GM10266 (cell line): ENCODE measurements around the gene YOD1.

ENCODE experiments used
- DNase-seq: peaks from one replicate; pipeline ENCODE4 v3.0.0; 2012; ENCODE audit errors: extremely low spot score
- TF ChIP-seq, protein P1 (sequence below): IDR thresholded peaks from 2 replicates; pipeline ENCODE4 v1.5.1; 2012; ENCODE audit warnings: mild to moderate bottlenecking, low read depth; ENCODE audit not compliant: control insufficient read depth, insufficient read depth; ENCODE audit errors: missing control alignments

The YOD1 gene

GRCh38 chr1:207030522-207031009, 20.4 kb downstream of the YOD1 start:
- TF ChIP-seq, protein P1, sequence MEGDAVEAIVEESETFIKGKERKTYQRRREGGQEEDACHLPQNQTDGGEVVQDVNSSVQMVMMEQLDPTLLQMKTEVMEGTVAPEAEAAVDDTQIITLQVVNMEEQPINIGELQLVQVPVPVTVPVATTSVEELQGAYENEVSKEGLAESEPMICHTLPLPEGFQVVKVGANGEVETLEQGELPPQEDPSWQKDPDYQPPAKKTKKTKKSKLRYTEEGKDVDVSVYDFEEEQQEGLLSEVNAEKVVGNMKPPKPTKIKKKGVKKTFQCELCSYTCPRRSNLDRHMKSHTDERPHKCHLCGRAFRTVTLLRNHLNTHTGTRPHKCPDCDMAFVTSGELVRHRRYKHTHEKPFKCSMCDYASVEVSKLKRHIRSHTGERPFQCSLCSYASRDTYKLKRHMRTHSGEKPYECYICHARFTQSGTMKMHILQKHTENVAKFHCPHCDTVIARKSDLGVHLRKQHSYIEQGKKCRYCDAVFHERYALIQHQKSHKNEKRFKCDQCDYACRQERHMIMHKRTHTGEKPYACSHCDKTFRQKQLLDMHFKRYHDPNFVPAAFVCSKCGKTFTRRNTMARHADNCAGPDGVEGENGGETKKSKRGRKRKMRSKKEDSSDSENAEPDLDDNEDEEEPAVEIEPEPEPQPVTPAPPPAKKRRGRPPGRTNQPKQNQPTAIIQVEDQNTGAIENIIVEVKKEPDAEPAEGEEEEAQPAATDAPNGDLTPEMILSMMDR = no peak
- DNase-seq = no peak

DNA sequence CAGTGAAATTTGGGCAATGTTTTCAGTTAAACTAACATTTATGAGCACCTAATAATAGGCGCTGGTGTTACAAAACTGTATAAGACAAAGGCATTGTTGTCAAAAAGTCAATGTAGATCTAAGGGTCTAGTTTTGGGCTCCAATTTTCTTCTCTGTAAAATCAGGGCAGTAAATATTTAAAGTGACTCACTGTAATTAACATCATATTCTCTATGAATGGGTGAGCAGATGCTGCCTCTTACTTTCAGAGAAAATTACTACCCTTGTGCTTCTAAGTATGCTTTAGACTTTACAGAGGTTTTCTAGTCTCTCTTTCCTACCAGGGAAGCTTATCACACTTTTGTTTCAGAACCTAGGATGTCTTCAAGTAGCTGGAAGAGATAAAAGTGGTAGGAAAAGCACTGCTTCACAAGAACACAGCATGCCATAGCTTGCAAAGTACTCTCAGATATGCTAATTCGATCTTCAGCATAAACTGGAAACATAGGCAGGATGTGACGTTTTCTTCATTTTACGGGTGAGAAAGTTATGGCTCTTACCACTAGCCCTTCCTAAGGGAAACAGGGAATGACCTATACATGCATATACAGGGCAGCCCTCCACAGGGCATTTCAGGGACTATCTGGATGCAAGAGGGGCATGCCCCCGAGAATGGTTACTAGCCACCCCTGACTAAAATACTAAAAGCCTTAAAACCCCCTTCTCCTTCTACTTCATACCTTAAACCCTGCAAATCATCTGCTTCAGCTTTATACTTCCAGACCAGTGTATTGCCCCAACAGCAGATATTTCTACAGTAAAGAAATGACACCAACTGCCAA, 21.1 kb downstream of the YOD1 start:
- no peak for DNase-seq
- TF ChIP-seq, protein P1 = no peak

DNA sequence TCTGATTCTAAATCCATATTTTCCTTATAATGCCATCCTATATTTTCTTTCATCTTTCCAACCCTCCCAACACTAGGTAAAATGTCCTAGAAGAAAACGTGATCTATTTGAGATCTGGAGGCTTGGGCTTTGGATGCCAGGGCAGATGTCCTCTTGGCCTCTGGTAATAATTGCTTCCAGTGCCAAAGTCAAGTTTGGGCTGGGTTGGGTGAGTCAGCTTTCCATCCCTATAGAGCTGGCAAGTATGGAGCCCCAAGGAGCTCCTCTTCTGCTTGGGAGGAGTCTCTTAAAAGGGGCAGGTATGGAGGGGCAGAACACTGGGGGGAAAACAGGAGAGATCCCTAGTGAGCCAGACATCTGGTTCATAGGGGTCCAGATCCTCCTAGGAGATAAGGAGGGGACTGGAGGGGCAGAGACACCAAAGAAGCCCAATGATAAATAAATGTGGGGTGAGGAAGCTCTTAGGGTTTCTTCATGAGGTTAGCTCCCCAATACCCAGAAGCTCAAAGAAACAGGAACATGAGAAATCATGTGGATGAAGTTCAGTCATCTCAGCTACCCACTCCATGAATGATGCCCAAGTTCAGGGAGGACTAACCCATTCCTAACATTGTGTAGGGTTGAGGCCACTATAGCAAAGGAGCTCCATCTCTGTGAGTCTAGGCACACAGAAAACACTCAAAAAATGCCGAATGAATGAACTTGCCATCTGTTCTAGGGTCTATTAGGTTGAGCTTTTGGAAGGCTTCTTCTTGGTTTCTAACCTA, 21.9 kb downstream of the YOD1 start:
- TF ChIP-seq, protein P1 = no peak
- no peak for DNase-seq

GRCh38 chr1:207027921-207028320, 23.1 kb downstream of the YOD1 start:
- TF ChIP-seq, protein P1 = no peak
- no peak for DNase-seq

GRCh38 chr1:207027206-207027777, 23.7 kb downstream of the YOD1 start:
- DNase-seq = no peak
- TF ChIP-seq, protein P1 = no peak

- no peak for DNase-seq
- TF ChIP-seq, protein P1 = no peak
Measured at GRCh38 chr1:207026104-207026534, 24.9 kb downstream of the YOD1 start.
